HG03521 (cell line): ENCODE data around the gene IGFBP7.

ENCODE experiments used
- ATAC-seq: cut with Tn5 transposase; IDR thresholded peaks from one replicate; pipeline ENCODE4 v1.9.1; 2021; ENCODE audit warnings: mild to moderate bottlenecking, moderate library complexity; ENCODE audit not compliant: unreplicated experiment

IGFBP7 gene

GRCh38 chr4:57044279-57044678, 65.9 kb downstream of the IGFBP7 start:
- ATAC-seq = no peak

GRCh38 chr4:57043347-57044251, 66.6 kb downstream of the IGFBP7 start:
- ATAC-seq = no peak

DNA sequence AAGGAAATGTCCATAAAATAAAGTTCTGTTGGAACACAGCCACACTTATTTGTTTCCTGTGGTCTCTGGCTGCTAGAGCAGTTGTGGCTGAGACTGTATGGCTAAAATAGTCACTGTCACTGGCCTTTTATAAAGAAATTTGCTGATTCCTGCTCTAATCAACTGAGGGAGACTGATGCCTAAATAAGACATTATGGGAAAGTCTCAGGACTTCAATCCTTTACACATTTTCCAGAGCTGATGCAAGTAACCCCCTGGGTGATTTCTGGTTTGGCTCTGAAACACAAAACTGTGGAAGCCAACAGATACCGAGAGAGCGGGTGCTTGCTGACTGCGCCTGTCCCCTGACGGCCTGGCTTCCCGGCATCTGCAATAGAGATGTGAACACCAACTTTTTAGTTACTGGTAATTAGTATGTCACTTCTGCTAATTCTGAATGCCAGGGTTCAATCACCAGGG, 67.4 kb downstream of the IGFBP7 start:
- ATAC-seq = no peak

DNA sequence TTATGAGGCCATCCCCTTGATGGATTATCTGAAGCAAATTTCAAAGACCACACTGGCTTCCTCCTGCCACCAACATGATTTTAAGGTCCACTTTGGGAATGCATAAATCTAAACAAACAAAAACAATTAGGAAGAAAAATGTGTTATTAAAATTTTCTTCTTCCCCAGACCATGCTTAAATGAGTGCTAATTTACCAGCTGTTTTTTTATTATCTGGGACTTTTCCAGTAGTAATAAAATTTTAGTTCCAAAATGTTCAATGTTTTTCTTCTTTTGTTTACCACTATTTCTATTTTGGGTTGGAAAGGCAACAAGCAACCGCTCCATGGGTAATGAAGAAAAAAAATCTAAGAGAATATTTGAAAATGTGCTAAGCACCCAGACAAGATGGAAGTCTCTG, 69.2 kb downstream of the IGFBP7 start:
- no peak for ATAC-seq

GRCh38 chr4:57040510-57040909, 69.7 kb downstream of the IGFBP7 start:
- ATAC-seq = no peak

GRCh38 chr4:57039345-57039744, 70.8 kb downstream of the IGFBP7 start:
- ATAC-seq = no peak

DNA sequence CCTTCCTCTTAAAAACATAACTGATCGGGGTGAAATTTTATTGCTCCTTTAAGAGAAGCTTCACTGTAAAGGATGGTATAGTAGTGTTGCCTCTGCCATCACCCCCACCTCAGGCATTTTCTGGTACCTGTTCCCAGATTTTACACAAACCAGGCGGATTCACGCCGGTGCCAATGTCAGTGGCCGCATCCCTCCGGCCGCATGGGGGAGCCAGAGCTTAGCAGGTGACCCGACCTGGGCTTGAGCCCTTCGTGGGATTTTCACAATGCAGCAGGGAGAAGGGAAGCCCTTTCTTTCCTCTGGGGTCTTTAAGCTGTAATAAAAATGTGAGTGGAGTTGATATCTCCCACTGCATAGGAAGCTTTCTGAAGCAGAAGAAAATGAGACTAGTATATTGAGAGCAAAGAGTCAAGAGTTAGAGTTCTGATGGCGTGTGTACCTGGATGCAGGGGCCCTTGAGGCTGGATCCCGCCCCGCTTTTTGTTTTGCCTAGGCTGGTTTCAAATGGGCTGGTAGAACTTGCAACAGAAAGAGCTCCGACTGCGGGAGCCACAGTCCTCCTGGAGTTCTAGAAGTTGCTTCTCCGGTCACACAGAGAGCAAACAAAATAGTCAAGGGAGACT, 72.1 kb downstream of the IGFBP7 start:
- no peak for ATAC-seq

- ATAC-seq = no peak
Observed at GRCh38 chr4:57034520-57034919, 75.7 kb downstream of the IGFBP7 start.

- no peak for ATAC-seq
Observed at GRCh38 chr4:57023104-57023503, 87.1 kb downstream of the IGFBP7 start.

DNA sequence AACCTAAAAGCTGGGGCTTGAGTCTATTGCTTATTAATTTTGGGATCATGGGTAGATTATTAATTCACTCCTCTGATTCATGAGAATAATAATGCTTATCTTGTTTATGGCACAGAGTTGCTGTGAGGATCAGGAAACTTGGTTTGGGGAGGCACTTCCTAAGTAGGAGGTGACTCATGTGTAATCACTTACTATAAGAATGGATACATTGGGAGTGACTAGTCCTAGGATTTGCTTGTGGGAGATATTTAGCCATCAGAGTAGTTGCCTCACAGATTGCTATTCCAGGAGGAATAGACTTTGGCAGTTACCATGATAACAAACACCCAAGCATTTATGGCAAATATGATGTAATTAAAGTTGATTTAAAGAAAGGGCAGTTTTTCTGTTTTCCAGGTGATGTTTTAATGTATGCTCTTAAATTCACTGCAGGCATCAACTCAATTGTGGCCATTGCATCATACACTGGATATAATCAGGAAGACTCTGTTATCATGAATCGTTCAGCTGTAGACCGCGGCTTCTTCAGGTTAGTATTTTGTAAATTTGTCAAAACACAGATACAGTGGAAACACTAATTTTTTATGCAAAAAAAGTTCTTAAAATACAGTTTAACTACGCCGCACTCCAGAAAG, 89.6 kb downstream of the IGFBP7 start:
- no peak for ATAC-seq

DNA sequence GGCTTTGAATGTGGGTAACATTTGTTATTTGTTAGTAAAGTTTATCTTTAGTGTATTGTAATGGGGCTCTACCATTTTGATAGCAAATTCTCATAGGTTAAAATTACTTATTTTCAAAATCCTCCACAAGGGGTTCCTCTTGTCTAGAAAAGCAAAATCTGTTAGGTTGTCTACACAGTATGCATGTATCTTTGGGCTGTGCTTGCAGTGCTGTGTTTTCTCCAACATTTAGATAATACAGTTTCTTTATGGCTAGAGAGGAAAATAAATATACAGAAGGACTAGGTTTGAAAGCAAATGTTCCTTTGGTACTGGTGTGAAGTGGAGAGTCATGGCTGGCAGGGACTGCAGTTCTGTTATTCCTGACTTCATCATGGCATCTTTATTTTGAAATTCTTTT, 91.2 kb downstream of the IGFBP7 start:
- ATAC-seq = no peak

GRCh38 chr4:57013543-57014120, 96.6 kb downstream of the IGFBP7 start:
- no peak for ATAC-seq

DNA sequence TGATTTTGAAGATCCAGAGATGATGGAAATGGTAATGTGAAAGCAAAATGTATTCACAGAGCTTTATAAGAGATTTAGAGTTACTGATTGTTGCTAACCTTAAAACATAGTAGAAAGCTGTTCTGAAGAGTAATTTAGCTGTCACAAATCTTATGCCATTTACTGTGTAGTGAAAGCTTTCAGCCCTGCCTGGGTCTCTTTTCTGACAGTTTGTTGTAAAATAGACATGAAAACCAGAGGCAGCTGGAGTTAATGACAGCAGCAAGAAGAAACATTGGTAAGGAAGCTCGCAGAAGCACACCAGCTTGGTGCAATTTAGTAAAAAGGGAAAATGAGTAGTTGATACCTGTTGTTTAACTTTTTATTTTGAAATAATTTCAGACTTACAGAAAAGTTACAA, 110.4 kb downstream of the IGFBP7 start:
- ATAC-seq = no peak

GRCh38 chr4:56995525-56995924, 114.7 kb downstream of the IGFBP7 start:
- ATAC-seq = no peak

DNA sequence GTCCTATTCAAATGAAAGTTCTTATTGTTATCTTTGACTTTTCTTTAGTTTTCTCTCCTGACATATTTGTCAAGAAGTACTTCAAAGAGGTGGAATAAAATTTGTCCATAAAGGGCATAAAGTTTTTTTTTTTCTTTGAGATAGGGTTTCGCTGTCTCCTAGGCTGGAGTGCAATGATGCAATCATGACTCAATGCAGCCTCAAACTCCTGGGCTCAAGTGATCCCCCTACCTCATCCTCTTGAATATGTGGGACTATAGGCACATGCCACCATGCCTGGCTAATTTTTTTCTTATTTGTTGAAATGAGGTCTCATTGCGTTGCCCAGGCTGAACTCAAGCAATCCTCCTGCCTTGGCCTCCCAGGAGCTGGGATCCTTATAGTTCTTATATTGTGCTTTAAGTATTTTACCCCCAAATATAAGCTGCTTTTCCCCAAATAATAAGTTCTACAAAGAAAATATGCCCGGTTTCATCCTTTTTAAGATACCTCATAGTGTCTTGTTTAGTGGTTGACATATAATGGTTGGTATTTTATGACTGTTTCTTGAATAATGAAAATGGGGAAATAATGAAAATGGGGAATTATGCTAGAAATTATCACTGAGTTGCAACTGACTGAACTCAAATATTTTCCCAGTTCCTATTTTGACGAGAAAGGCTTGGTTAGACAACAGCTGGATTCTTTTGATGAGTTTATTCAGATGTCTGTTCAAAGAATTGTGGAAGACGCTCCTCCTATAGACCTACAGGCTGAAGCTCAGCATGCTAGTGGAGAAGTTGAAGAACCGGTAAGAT, 119.9 kb downstream of the IGFBP7 start:
- ATAC-seq = no peak

DNA sequence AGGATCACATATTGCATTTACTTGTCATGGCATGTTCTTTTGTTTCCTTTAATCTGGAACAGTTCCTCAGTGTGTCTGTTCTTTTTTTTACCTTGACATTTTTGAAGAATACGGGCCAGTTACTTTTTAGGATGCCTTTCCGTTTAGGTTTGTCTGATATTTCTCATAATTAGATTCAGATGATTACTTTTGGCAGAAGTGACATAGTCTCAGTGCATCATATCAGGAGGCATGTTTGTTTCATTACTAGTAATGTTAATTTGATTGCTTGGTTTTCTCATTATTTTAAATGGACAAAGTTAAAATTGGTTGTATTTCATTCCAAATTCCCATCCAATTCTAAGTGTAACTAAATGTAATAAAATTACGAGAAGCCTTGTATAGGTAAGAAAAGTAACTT, 123.2 kb downstream of the IGFBP7 start:
- ATAC-seq = no peak

GRCh38 chr4:56986192-56986591, 124.0 kb downstream of the IGFBP7 start:
- no peak for ATAC-seq

- ATAC-seq = no peak
Observed at GRCh38 chr4:56981795-56982201, 128.4 kb downstream of the IGFBP7 start.
